H7 (cell line): ENCODE data around the gene B3GLCT. TPM values are rescaled to one million over a fixed set of nuclear protein-coding genes. Genes with fewer than 3 reads are reported as not detected.
"Not testable (repeated sequence)": the region's sequence is repeated elsewhere in the genome, so short reads cannot be mapped to it uniquely, and the experiment has no call there.

Source experiments
- DNase-seq: peaks from one replicate; pipeline ENCODE4 v3.0.0; 2012
- H3K27me3 ChIP-seq: 2 replicates; pipeline ENCODE4 v1.6.0; 2011; ENCODE audit warnings: mild to moderate bottlenecking, low read length; ENCODE audit not compliant: control insufficient read depth, insufficient read depth
- H3K36me3 ChIP-seq: replicated peaks from 2 replicates; pipeline ENCODE4 v1.5.1; 2011; ENCODE audit warnings: low read length; ENCODE audit not compliant: control insufficient read depth, insufficient read depth
- H3K4me3 ChIP-seq: 2 replicates; pipeline ENCODE4 v1.5.1; 2011; ENCODE audit warnings: low read depth, mild to moderate bottlenecking, control low read depth, low read length, moderate library complexity; ENCODE audit not compliant: insufficient read depth
- total RNA-seq: library from RNA; depleted of rRNA; stranded (reverse); fragments of >200 nt; shearing (Covaris generic); gene quantifications from 2 replicates; pipeline ENCODE4 v1.2.3, GENCODE V29; 2014

The B3GLCT gene
- total RNA-seq, 1 experiment from 2014 or later = 4.4 TPM

GRCh38 chr13:31320946-31321345 lies 121.2 kb downstream of the B3GLCT start:
- Histone ChIP-seq H3K36me3 (no peaks in the 10 kb centered on the region), H3K4me3 (no peak overlapping the region), H3K27me3 (no peaks in the 10 kb centered on the region)
- no peak for DNase-seq

DNA sequence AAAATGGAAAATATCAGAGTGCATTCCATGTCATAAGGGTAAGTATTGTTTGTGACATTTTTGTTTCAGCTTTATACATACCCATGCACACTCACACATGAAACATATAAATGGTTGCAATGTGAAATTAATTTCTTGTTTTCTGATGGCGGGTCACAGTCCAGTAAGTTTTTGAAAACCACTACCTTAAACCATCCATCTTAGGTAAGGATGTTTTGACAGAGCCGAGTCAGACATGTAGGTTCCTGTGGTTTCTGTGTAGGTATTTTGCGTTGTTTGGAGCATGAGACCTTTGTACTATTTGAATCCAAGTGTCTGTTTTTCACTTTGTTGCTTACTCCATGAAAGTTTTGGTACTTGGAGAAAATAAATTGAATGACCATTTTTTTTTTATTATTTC lies 121.7 kb downstream of the B3GLCT start:
- Histone ChIP-seq H3K36me3 (no peaks in the 10 kb centered on the region), H3K4me3 (no peak overlapping the region), H3K27me3 (no peaks in the 10 kb centered on the region)
- no peak for DNase-seq

DNA sequence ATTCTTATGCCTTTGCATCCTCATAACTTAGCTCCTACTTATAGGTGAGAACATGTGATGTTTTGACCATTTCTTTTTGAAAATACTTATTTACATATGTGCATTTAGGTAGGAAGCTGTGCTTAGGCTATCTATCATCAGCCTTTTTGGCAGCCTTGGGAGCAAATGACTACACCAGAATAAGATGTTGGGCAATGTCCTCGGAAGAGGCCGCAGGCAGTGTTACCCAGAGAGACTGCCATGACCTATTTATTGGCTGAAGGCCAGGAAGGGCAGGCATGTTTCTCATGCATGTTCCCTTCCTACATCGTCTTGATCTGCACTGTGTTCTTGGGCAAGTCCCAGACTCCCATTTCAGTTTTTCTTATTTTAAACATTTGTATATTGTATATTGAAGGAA lies 122.3 kb downstream of the B3GLCT start:
- H3K4me3 ChIP-seq = no peak overlapping the region
- DNase-seq = no peak
- no peaks in the 10 kb centered on the region for H3K27me3 ChIP-seq

DNA sequence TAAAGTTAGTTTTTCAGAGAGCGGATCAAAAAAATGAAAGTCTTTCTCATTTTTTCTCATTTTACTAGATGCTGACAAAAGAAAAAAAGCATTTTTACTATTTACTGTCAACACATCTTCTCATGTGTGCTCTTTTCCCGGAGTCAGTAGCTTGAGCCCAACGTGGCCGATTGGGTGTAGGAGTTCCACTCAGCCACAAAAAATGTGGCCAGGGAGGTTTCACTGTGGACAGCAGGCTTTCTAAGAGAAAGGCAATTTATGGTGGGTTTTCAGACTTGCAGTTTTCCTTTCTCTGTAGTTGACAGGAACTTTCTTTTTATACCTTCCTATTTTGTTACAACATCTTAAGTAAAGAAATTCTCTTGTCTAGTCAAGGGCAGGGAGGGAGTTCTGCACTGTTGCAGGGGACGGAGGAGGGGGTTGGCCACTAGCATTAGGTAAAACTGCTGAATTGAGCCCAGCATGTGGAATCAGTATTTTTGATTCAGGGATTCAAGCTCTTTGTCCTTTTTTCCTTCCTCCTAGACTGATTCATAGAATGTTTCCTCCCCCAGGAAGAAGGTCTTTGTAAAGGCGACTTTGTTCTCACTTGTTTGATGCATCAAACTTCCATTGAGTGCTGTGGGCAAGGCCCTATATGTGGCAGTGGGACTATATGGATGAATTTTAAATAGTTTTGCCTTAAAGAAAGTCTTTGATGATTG lies 123.1 kb downstream of the B3GLCT start:
- Histone ChIP-seq H3K27me3 (no peaks in the 10 kb centered on the region), H3K36me3 (no peaks in the 10 kb centered on the region)
- no peak for DNase-seq

More for the DNA sequence above, 122.3 kb downstream of the B3GLCT start:
- no peaks in the 10 kb centered on the region for H3K36me3 ChIP-seq

GRCh38 chr13:31327182-31327860 lies 127.5 kb downstream of the B3GLCT start:
- no peak for DNase-seq
- Histone ChIP-seq H3K4me3 (no peak overlapping the region), H3K36me3 (no peaks in the 10 kb centered on the region), H3K27me3 (no peaks in the 10 kb centered on the region)

More for the DNA sequence above, 123.1 kb downstream of the B3GLCT start:
- H3K4me3 ChIP-seq = no peak overlapping the region

GRCh38 chr13:31328549-31329235 lies 128.9 kb downstream of the B3GLCT start:
- Histone ChIP-seq H3K4me3 (no peak overlapping the region), H3K27me3 (no peaks in the 10 kb centered on the region), H3K36me3 (no peaks in the 10 kb centered on the region)
- DNase-seq = peak; percentile 28

GRCh38 chr13:31330236-31330635 lies 130.5 kb downstream of the B3GLCT start:
- H3K4me3 ChIP-seq = no peak overlapping the region
- H3K36me3 ChIP-seq = no peaks in the 10 kb centered on the region
- H3K27me3 ChIP-seq = no peaks in the 10 kb centered on the region
- no peak for DNase-seq

DNA sequence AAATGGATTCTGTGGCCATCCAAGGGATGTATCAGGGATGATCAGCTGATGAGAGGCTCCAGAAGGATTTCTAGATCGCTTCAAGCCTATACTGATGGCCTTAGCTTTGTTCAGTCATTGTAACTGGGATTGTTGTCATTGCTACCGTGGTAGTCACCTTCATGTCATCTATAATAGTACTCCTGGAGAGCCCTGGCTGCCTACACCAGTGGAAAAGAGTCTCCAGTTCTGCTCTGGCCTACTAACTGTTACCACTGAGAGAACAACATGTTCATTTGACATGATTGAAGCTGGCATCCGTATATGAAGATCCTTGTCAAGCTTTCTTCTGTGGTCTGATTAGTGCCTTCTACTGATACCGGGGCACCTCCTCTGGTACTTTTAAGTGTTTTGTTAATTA lies 131.3 kb downstream of the B3GLCT start:
- H3K36me3 ChIP-seq = no peaks in the 10 kb centered on the region
- no peak for DNase-seq
- no peak overlapping the region for H3K4me3 ChIP-seq
- H3K27me3 ChIP-seq = no peaks in the 10 kb centered on the region

DNA sequence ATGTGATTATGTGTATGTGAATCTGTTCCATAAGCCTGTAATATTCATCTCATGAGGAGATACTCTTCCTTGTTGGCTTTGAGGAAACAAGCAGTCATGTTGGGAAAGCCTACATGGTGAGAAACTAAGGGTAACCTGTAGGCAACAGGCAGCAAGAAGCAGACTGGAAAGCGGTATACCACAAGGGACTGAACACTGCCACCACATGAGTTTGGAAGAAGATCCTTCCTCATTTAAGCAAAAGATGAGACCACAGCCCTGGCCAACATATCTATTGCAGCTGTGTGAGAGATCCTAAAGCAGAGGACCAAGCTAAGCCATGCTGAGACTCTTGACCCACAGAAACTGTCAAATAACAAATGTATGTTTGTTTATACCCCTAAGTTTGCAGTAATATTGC lies 134.8 kb downstream of the B3GLCT start:
- no peak for DNase-seq
- Histone ChIP-seq H3K27me3 (no peaks in the 10 kb centered on the region), H3K36me3 (no peaks in the 10 kb centered on the region), H3K4me3 (no peak overlapping the region)

DNA sequence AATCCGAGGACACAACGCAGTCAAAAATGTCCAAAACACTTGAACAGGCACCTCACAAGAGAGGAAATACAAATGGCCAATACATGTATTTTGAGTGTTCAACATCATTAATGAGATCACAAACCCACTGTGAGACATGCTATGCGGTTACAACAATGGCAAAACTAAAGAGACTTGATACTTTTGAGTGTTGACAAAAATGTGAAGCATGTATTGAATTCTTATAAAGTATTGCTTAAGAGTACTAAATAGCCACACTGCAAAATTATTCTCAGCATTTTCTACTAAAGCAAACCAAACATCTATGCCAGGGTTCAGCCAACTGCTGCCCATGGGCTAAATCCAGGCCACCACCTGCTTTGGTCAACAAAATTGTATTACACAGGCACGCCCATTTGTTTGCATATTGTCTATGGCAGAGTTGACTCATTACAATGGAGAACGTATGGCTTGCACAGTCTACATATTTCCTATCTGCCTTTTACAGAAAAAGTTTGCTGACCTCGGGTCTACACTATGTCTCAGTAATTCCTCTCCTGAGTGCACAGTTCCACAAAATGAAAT lies 135.3 kb downstream of the B3GLCT start:
- no peak overlapping the region for H3K4me3 ChIP-seq
- no peak for DNase-seq
- H3K27me3 ChIP-seq = no peaks in the 10 kb centered on the region
- H3K36me3 ChIP-seq = no peaks in the 10 kb centered on the region

DNA sequence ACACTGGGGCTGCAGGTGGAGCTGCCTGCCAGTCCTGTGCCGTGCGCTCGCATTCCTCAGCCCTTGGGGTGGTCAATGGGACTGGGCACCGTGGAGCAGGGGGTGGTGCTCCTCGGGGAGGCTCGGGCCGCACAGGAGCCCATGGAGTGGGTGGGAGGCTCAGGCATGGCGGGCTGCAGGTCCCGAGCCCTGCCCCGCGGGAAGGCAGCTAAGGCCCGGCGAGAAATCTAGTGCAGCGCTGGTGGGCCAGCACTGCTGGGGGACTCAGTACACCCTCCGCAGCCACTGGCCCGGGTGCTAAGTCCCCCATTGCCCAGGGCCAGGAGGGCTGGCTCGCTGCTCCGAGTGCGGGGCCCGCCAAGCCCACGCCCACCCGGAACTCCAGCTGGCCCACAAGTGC lies 139.8 kb downstream of the B3GLCT start:
- DNase-seq, H3K27me3 ChIP-seq, H3K36me3 ChIP-seq, H3K4me3 ChIP-seq: not testable (repeated sequence)

- DNase-seq, H3K36me3 ChIP-seq, H3K4me3 ChIP-seq, H3K27me3 ChIP-seq: not testable (repeated sequence)
Measured at GRCh38 chr13:31340848-31341247, 141.1 kb downstream of the B3GLCT start.

GRCh38 chr13:31346891-31347290 lies 147.1 kb downstream of the B3GLCT start:
- Histone ChIP-seq H3K27me3 (no peaks in the 10 kb centered on the region), H3K4me3 (no peak overlapping the region), H3K36me3 (no peaks in the 10 kb centered on the region)
- no peak for DNase-seq

- DNase-seq = no peak
- Histone ChIP-seq H3K36me3 (no peaks in the 10 kb centered on the region), H3K27me3 (no peaks in the 10 kb centered on the region), H3K4me3 (no peak overlapping the region)
Measured at GRCh38 chr13:31349156-31349555, 149.4 kb downstream of the B3GLCT start.

DNA sequence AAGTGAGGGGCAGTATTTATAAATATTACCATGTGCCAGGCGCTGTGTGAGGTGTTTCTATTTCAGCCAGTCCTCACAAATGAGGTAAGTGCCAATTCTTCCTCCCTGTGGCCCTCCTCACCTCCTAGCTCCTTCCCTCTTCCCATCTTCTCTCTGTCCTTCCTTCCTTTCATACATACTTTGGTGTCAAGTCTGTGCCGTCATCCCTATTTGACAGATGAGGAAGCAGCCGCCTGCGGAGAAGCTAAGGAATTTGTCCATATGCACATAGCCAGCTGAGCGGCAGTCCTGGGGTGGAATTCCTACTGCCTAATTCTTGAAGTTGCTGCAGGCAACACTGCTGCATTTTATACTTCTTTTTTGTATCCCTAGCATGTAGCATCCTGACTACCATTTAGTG lies 150.8 kb downstream of the B3GLCT start:
- no peak overlapping the region for H3K4me3 ChIP-seq
- DNase-seq = no peak
- H3K27me3 ChIP-seq = no peaks in the 10 kb centered on the region
- no peaks in the 10 kb centered on the region for H3K36me3 ChIP-seq
